Measurements from ENCODE around the gene ABCA1.
"Not testable (repeated sequence)": the region's sequence is repeated elsewhere in the genome, so short reads cannot be mapped to it uniquely, and the experiment has no call there.

The ABCA1 gene

DNA sequence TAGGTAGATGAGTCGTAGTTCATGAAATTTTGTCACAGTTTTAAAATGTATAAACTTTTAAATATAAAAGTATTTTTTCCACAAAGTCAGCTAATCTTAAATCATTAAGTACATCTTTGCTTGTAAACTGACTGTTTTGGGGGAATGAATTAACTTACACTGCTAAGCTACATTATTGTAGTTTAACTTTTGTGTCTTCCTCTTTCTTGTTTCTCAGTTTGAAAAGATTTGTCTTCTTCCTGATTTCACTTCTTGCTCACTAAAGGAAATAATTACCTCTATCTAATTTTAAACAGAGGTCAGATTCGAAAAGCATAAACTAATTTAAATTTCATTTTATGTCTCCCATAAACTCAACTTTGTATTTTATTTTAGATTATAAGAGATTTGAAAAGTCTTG, 158.3 kb downstream of the ABCA1 start:
- DNase-seq (no peak), ATAC-seq (ENCODE audit: insufficient read depth, low read depth) (no peak)
- Histone ChIP-seq H3K4me2 (ENCODE audit: insufficient read depth, low read length) (no peak overlapping the region), H3K4me3 (ENCODE audit: low read depth in 1 of 2, low read length in 2 of 2) (no peak overlapping the region), H4K20me1 (ENCODE audit: insufficient read depth, low read length) (no peaks in the 10 kb centered on the region), H2AFZ (ENCODE audit: low read depth, low read length) (no peak overlapping the region), H3K27me3 (ENCODE audit: insufficient read depth, low read length, poor library complexity) (no peaks in the 10 kb centered on the region), H3K27ac (ENCODE audit: low read length) (no peak overlapping the region), H3K9me3 (ENCODE audit: insufficient read depth, low read length, severe bottlenecking) (no peaks in the 10 kb centered on the region), H3K4me1 (ENCODE audit: insufficient read depth, low read length) (peaks cover 16% of the 10 kb centered on the region; the same call in 1 of the 2 replicates), H3K36me3 (ENCODE audit: insufficient read depth, low read length) (no peaks in the 10 kb centered on the region), H3K79me2 (ENCODE audit: insufficient read depth, low read length) (no peaks in the 10 kb centered on the region), H3K9ac (ENCODE audit: low read depth, low read length) (no peak overlapping the region)
- TF ChIP-seq, protein P1, sequence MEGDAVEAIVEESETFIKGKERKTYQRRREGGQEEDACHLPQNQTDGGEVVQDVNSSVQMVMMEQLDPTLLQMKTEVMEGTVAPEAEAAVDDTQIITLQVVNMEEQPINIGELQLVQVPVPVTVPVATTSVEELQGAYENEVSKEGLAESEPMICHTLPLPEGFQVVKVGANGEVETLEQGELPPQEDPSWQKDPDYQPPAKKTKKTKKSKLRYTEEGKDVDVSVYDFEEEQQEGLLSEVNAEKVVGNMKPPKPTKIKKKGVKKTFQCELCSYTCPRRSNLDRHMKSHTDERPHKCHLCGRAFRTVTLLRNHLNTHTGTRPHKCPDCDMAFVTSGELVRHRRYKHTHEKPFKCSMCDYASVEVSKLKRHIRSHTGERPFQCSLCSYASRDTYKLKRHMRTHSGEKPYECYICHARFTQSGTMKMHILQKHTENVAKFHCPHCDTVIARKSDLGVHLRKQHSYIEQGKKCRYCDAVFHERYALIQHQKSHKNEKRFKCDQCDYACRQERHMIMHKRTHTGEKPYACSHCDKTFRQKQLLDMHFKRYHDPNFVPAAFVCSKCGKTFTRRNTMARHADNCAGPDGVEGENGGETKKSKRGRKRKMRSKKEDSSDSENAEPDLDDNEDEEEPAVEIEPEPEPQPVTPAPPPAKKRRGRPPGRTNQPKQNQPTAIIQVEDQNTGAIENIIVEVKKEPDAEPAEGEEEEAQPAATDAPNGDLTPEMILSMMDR (IDR thresholded peaks at IDR 0.05; ENCODE audit: borderline replicate concordance, extremely low read depth, low read length, poor library complexity, severe bottlenecking) = no peak
- no peak for TF ChIP-seq EZH2 (IDR thresholded peaks at IDR 0.05; ENCODE audit: borderline replicate concordance, low read depth, low read length, severe bottlenecking)

DNA sequence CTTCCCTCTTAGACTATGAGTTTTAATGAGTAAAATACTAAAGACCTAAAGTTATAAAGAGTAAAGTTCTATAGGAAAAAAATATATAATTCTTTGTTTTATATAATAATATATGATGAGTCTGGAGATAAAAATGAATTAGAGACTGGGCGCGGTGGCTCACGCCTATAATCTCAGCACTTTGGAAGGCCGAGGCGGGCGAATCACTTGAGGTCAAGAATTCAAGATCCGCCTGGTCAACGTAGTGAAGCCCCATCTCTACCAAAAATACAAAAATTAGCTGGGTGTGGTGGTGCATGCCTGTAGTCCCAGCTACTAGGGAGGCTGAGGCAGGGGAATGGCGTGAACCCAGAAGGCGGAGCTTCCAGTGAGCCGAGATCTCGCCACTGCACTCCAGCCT, 158.9 kb downstream of the ABCA1 start:
- H3K9me3 ChIP-seq (ENCODE audit: insufficient read depth, low read length, severe bottlenecking); H3K27me3 ChIP-seq (ENCODE audit: insufficient read depth, low read length, poor library complexity); H3K9ac ChIP-seq (ENCODE audit: low read depth, low read length); H3K79me2 ChIP-seq (ENCODE audit: insufficient read depth, low read length); DNase-seq; H3K4me2 ChIP-seq (ENCODE audit: insufficient read depth, low read length); ATAC-seq (ENCODE audit: insufficient read depth, low read depth); H4K20me1 ChIP-seq (ENCODE audit: insufficient read depth, low read length); H3K4me3 ChIP-seq (ENCODE audit: low read depth in 1 of 2, low read length in 2 of 2); H2AFZ ChIP-seq (ENCODE audit: low read depth, low read length); H3K27ac ChIP-seq (ENCODE audit: low read length); H3K36me3 ChIP-seq (ENCODE audit: insufficient read depth, low read length): not testable (repeated sequence)
- peaks cover 16% of the 10 kb centered on the region; the same call in 1 of the 2 replicates for H3K4me1 ChIP-seq (ENCODE audit: insufficient read depth, low read length)

DNA sequence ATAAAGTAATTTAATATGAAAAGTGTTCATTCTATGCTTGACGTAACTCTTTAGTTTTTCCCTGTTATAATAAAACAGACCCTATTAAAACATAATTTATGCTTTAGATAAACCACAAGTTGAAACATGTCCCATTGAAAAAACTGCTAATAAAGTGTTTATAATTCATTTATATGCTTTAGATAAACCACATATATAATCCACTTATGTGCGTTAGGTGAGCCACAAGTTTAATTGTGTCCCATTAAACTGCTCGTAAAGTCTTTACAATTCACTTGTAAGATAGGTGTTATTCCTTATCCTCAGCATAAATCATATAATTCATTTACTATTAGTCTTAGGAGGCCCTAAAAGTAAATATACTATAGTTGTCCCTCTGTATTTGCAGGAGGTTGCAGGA, 160.4 kb downstream of the ABCA1 start:
- TF ChIP-seq, protein P1 (IDR thresholded peaks at IDR 0.05; ENCODE audit: borderline replicate concordance, extremely low read depth, low read length, poor library complexity, severe bottlenecking) = no peak
- TF ChIP-seq EZH2 (IDR thresholded peaks at IDR 0.05; ENCODE audit: borderline replicate concordance, low read depth, low read length, severe bottlenecking) = no peak
- no peak for ATAC-seq (ENCODE audit: insufficient read depth, low read depth)
- H3K27me3 ChIP-seq (ENCODE audit: insufficient read depth, low read length, poor library complexity) = no peaks in the 10 kb centered on the region
- peaks cover 8% of the 10 kb centered on the region; the same call in 1 of the 2 replicates for H3K4me1 ChIP-seq (ENCODE audit: insufficient read depth, low read length)
- H3K4me2 ChIP-seq (ENCODE audit: insufficient read depth, low read length) = no peak overlapping the region
- DNase-seq = no peak
- no peak overlapping the region for H3K27ac ChIP-seq (ENCODE audit: low read length)
- no peak overlapping the region for H2AFZ ChIP-seq (ENCODE audit: low read depth, low read length)
- no peaks in the 10 kb centered on the region for H4K20me1 ChIP-seq (ENCODE audit: insufficient read depth, low read length)
- H3K36me3 ChIP-seq (ENCODE audit: insufficient read depth, low read length) = no peaks in the 10 kb centered on the region
- H3K9ac ChIP-seq (ENCODE audit: low read depth, low read length) = no peak overlapping the region
- no peaks in the 10 kb centered on the region for H3K9me3 ChIP-seq (ENCODE audit: insufficient read depth, low read length, severe bottlenecking)
- H3K79me2 ChIP-seq (ENCODE audit: insufficient read depth, low read length) = no peaks in the 10 kb centered on the region
- no peak overlapping the region for H3K4me3 ChIP-seq (ENCODE audit: low read depth in 1 of 2, low read length in 2 of 2)

DNA sequence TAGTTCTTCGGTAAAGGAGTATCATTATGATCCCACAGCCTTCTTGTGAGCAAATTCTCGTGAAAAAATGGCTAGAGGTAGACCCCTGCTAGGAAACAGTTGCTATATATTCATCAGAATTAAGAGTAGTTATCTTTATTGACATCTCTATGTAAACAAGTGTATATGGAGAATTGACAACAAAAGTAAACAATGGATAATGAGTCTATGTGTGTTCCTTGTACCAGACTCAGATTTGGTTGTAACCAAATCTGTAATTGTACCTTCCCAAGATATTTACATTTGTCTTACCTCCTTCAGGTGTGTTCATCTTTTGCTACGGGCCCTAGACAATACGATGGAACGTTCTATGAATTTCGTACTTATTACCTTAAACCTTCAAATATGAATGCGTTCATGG, 161.9 kb downstream of the ABCA1 start:
- ATAC-seq (ENCODE audit: insufficient read depth, low read depth) (no peak), DNase-seq (no peak)
- no peak overlapping the region for H3K4me3 ChIP-seq (ENCODE audit: low read depth in 1 of 2, low read length in 2 of 2)
- H3K4me1 ChIP-seq (ENCODE audit: insufficient read depth, low read length) = no peaks in the 10 kb centered on the region
- H3K9ac ChIP-seq (ENCODE audit: low read depth, low read length) = no peak overlapping the region
- H4K20me1 ChIP-seq (ENCODE audit: insufficient read depth, low read length) = no peaks in the 10 kb centered on the region
- H3K4me2 ChIP-seq (ENCODE audit: insufficient read depth, low read length) = no peak overlapping the region
- H3K79me2 ChIP-seq (ENCODE audit: insufficient read depth, low read length) = no peaks in the 10 kb centered on the region
- H2AFZ ChIP-seq (ENCODE audit: low read depth, low read length) = no peak overlapping the region
- H3K27ac ChIP-seq (ENCODE audit: low read length) = no peak overlapping the region
- H3K27me3 ChIP-seq (ENCODE audit: insufficient read depth, low read length, poor library complexity) = no peaks in the 10 kb centered on the region
- no peaks in the 10 kb centered on the region for H3K9me3 ChIP-seq (ENCODE audit: insufficient read depth, low read length, severe bottlenecking)
- H3K36me3 ChIP-seq (ENCODE audit: insufficient read depth, low read length) = no peaks in the 10 kb centered on the region
- TF ChIP-seq, protein P1 (IDR thresholded peaks at IDR 0.05; ENCODE audit: borderline replicate concordance, extremely low read depth, low read length, poor library complexity, severe bottlenecking) = no peak
- TF ChIP-seq EZH2 (IDR thresholded peaks at IDR 0.05; ENCODE audit: borderline replicate concordance, low read depth, low read length, severe bottlenecking) = no peak

Measured in DND-41 (cell line).